ENCODE measurements around the gene GALNTL6.

GALNTL6 gene

DNA sequence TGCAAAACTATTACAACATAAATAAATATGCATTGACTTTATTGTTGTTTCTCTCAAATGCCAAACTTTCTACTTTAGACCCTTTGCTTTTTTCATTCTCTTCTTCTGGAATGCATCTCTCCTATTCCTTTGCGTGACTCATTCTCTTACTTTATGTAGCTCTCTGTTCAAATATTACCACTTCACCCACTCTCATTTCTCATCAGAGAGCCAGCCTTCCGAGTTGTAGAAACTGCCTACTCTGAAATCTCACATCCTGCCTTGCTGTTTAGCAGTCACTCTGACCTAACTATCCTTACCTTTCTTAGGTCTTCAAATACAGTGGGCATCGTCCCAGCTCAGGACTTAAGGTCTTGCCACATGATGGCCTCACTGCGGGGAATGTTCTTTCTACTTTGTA is 143.5 kb downstream of the GALNTL6 start:
- DNase-seq (ENCODE audit: low spot score): no peak
- in situ Hi-C loops (cut with MboI; ENCODE audit: low sequenced_read_pairs, unreplicated experiment): no loop called here
- TF ChIP-seq, protein P1, sequence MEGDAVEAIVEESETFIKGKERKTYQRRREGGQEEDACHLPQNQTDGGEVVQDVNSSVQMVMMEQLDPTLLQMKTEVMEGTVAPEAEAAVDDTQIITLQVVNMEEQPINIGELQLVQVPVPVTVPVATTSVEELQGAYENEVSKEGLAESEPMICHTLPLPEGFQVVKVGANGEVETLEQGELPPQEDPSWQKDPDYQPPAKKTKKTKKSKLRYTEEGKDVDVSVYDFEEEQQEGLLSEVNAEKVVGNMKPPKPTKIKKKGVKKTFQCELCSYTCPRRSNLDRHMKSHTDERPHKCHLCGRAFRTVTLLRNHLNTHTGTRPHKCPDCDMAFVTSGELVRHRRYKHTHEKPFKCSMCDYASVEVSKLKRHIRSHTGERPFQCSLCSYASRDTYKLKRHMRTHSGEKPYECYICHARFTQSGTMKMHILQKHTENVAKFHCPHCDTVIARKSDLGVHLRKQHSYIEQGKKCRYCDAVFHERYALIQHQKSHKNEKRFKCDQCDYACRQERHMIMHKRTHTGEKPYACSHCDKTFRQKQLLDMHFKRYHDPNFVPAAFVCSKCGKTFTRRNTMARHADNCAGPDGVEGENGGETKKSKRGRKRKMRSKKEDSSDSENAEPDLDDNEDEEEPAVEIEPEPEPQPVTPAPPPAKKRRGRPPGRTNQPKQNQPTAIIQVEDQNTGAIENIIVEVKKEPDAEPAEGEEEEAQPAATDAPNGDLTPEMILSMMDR (IDR thresholded peaks at IDR 0.05; ENCODE audit: borderline replicate concordance, control extremely low read depth, extremely low read depth, insufficient read depth, missing control alignments): no peak

DNA sequence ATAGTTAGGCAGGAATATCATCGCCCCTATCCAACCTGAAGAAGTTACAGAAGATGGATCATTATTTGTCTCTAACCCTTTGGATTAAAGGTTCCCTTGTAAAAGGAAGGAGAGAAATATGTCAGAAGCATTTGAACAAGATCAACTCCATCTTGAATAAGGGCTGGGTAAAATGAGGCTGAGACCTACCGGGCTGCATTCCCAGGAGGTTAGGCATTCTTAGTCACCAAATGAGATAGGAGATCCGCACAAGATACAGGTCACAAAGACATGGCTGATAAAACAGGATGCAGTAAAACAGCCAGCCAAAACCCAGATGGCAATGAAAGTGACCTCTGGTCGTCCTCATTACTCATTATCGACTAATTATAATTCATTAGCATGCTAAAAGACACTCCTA is 148.9 kb downstream of the GALNTL6 start:
- TF ChIP-seq, protein P1 (IDR thresholded peaks at IDR 0.05; ENCODE audit: borderline replicate concordance, control extremely low read depth, extremely low read depth, insufficient read depth, missing control alignments): no peak
- in situ Hi-C loops (cut with MboI; ENCODE audit: low sequenced_read_pairs, unreplicated experiment): no loop called here
- no peak for DNase-seq (ENCODE audit: low spot score)

DNA sequence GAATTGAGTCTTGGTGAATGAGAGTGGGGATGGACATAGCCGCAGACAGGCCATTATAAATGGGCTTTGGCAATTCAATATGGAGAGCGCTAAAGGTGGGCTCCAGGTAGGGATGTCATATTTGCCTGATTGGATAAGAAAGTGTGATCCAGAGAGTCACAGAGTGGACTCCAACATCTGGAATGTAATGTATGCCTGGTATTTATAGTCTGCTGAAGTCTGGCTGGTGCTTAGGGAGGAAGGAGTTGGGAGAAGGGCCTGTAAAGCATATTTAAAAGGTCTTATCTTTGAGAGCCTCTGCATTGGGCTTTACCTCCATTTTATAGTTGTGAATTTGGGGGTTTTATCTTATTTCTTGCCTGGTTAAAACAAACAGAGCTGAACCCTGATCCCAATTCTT is 153.2 kb downstream of the GALNTL6 start:
- no peak for DNase-seq (ENCODE audit: low spot score)
- in situ Hi-C loops (cut with MboI; ENCODE audit: low sequenced_read_pairs, unreplicated experiment): no loop called here
- TF ChIP-seq, protein P1 (IDR thresholded peaks at IDR 0.05; ENCODE audit: borderline replicate concordance, control extremely low read depth, extremely low read depth, insufficient read depth, missing control alignments): no peak

DNA sequence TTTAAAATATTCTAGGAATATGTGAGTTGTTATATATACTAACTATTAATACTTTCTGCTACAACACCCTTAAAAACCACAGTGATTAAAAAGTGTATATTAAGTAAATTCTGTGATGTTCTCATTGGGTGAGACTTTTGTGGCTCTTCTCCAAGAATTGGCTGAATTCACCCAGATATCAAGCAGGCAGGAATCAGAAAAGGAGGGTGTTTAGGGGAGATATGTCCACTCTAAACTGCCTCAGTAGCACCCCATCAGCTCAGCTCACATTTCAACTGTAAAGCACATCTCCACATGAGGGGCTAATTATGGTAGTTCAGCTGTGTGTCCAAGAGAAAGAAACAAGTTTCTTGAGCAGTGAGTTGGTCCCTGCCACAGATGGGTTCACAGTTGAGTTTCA is 165.0 kb downstream of the GALNTL6 start:
- in situ Hi-C loops (cut with MboI; ENCODE audit: low sequenced_read_pairs, unreplicated experiment): no loop called here
- TF ChIP-seq, protein P1 (IDR thresholded peaks at IDR 0.05; ENCODE audit: borderline replicate concordance, control extremely low read depth, extremely low read depth, insufficient read depth, missing control alignments): no peak
- DNase-seq (ENCODE audit: low spot score): no peak

DNA sequence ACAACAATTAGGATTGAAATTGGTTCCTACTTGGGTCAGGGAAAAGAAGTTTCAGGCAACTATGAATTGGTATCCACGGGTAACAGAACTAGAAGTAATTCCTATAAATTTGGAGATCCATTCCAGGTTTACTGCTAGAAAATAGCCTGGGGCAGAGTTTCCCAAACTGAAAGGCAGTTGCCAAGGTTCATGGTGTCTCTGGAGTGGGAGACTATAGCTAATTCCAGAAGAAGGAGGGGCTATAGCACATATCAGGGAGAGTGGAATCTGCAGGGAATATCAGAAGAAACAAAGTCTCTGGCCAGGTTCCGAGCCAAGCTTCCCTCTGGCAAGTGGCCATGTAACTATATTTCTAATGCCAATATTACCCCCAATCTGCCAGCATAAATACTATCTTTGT is 166.3 kb downstream of the GALNTL6 start:
- TF ChIP-seq, protein P1 (IDR thresholded peaks at IDR 0.05; ENCODE audit: borderline replicate concordance, control extremely low read depth, extremely low read depth, insufficient read depth, missing control alignments): no peak
- in situ Hi-C loops (cut with MboI; ENCODE audit: low sequenced_read_pairs, unreplicated experiment): no loop called here

DNA sequence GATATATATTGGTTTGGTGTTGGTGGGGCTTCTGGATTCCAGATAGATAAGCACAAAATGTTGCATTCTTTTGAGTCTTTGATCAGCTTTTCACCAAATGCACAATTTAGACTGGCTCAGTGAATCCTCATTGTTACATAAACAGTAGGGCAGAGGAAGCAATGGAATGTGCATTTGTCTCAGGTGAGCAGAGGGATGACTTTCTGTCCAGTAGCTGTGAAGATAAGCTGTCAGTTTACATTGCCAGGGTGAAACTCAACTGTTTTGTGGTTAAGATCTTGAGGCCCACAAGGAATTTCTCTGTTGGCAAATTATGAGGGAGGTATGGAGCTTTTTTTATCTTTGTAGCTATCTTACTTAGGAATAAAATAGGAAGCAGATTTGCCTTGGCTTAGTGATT is 168.0 kb downstream of the GALNTL6 start:
- in situ Hi-C loops (cut with MboI; ENCODE audit: low sequenced_read_pairs, unreplicated experiment): no loop called here
- DNase-seq (ENCODE audit: low spot score): no peak
- TF ChIP-seq, protein P1 (IDR thresholded peaks at IDR 0.05; ENCODE audit: borderline replicate concordance, control extremely low read depth, extremely low read depth, insufficient read depth, missing control alignments): no peak

More for the DNA sequence above, 166.3 kb downstream of the GALNTL6 start:
- DNase-seq (ENCODE audit: low spot score): no peak

All from GM13976 (cell line).